CD4-positive, alpha-beta T cell treated with Interleukin-6 for 4 hours (primary cell): ENCODE results near the gene MMP25.
"Not testable (repeated sequence)": the region's sequence is repeated elsewhere in the genome, so short reads cannot be mapped to it uniquely, and the experiment has no call there.

Experiments
- DNase-seq: peaks from one replicate; pipeline ENCODE4 v3.0.0-alpha.2; 2020; ENCODE audit warnings: mixed read lengths

MMP25 gene

GRCh38 chr16:3030222-3031212 lies 15.8 kb upstream of the MMP25 start:
- DNase-seq, result no peak

GRCh38 chr16:3032624-3033023 lies 13.7 kb upstream of the MMP25 start:
- DNase-seq, result no peak

GRCh38 chr16:3035289-3035971 lies 10.9 kb upstream of the MMP25 start:
- no peak for DNase-seq

- no peak for DNase-seq
Measured at GRCh38 chr16:3035972-3036725, 10.2 kb upstream of the MMP25 start.

GRCh38 chr16:3036726-3037315 lies 9.5 kb upstream of the MMP25 start, which contains the start of gene BICDL2:
Gene BICDL2, minus strand, starts transcription at chr16:3036944. Its CDS starts 1,448 bp downstream, at chr16:3035496.
- no peak for DNase-seq

- DNase-seq, result no peak
Measured at GRCh38 chr16:3038256-3038655, 8.1 kb upstream of the MMP25 start.

GRCh38 chr16:3038896-3039295 lies 7.5 kb upstream of the MMP25 start:
- no peak for DNase-seq

GRCh38 chr16:3042376-3042775 lies 4.0 kb upstream of the MMP25 start:
- no peak for DNase-seq

- no peak for DNase-seq
Measured at GRCh38 chr16:3044708-3045107, 1.7 kb upstream of the MMP25 start.

- no peak for DNase-seq
Measured at GRCh38 chr16:3046641-3047386, 453 bp downstream of the MMP25 start.

- no peak for DNase-seq
Measured at GRCh38 chr16:3047387-3047720, 993 bp downstream of the MMP25 start.

- no peak for DNase-seq
Measured at GRCh38 chr16:3049921-3050481, 3.6 kb downstream of the MMP25 start.

- no peak for DNase-seq
Measured at GRCh38 chr16:3050487-3050886, 4.1 kb downstream of the MMP25 start.

- DNase-seq, result no peak
Measured at GRCh38 chr16:3051009-3051408, 4.6 kb downstream of the MMP25 start.

GRCh38 chr16:3051494-3051893 lies 5.1 kb downstream of the MMP25 start:
- no peak for DNase-seq

- DNase-seq, result not testable (repeated sequence)
Measured at GRCh38 chr16:3052571-3053329, 6.4 kb downstream of the MMP25 start.

GRCh38 chr16:3053330-3053710 lies 7.0 kb downstream of the MMP25 start:
- peak; percentile 55 for DNase-seq

GRCh38 chr16:3054965-3055733 lies 8.8 kb downstream of the MMP25 start:
- peak; percentile 42 for DNase-seq

GRCh38 chr16:3055734-3056115 lies 9.4 kb downstream of the MMP25 start:
- DNase-seq, result not testable (repeated sequence)
